ENCODE data around the gene ZEB2. TPM values are rescaled to one million over a fixed set of nuclear protein-coding genes. Genes with fewer than 3 reads are reported as not detected.

The ZEB2 gene
- total RNA-seq, 1 donor from 2014 or later = 6.3 TPM

DNA sequence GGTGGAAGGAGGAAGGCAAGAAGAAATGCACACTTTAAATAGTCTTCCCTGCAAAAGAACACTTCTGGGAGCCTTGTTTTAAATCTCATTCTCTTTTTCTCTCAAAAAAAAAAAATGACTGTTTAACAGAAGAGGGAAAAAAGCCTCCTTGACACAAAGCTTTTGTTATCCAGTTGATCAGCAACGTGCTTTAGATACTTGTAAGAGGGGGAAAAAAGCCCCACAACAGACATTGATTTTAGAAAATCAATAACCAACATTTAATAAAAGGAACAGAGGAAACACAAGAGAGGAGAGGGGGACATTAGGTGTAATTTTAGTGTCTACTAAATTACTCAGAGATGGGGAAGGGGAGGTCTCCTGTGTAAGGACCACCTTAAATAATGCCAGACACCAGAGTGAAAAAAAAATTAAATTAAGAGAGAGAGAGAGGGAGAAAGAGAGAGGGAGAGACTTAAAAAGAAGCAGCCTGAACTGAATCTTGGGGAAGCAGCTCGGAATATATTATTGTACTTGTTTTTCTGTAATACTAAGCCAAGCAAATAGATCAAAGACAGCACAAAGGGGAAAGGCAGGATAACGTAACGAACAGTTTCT lies 4.7 kb downstream of the ZEB2 start:
- TF ChIP-seq, protein P1, sequence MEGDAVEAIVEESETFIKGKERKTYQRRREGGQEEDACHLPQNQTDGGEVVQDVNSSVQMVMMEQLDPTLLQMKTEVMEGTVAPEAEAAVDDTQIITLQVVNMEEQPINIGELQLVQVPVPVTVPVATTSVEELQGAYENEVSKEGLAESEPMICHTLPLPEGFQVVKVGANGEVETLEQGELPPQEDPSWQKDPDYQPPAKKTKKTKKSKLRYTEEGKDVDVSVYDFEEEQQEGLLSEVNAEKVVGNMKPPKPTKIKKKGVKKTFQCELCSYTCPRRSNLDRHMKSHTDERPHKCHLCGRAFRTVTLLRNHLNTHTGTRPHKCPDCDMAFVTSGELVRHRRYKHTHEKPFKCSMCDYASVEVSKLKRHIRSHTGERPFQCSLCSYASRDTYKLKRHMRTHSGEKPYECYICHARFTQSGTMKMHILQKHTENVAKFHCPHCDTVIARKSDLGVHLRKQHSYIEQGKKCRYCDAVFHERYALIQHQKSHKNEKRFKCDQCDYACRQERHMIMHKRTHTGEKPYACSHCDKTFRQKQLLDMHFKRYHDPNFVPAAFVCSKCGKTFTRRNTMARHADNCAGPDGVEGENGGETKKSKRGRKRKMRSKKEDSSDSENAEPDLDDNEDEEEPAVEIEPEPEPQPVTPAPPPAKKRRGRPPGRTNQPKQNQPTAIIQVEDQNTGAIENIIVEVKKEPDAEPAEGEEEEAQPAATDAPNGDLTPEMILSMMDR (conservative IDR thresholded peaks at IDR 0.05; ENCODE audit: low read depth, low read length) = no peak
- peak overlapping the region; percentile 68 for H3K4me3 ChIP-seq (ENCODE audit: low read depth, low read length)

DNA sequence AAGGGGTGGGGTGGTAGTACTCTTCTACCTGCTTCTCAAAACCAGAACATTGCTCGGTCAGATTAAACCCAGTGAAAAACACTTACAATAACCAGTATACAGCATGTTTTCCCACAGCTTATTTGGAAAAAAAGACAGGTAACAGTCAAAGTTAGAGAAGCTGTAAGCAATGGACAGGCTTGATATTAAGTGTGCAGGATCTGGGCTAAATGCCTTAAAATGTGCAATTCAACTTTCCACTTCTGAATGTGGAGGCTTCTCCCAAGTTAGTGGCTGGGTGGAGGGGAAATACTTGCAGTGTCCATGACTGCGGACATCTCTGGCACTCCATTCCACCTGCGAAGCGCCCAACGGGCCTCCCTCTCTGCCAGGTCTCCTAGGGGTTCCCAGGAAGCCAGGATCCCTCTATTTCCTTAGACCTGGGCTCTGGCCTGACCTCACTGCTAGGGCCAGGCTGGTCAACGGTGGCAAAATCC lies 5.3 kb downstream of the ZEB2 start:
- TF ChIP-seq, protein P1 (conservative IDR thresholded peaks at IDR 0.05; ENCODE audit: low read depth, low read length) = no peak
- no peak for DNase-seq (ENCODE audit: low read depth)
- H3K4me3 ChIP-seq (ENCODE audit: low read depth, low read length) = peak overlapping the region; percentile 68

More for the DNA sequence above, 4.7 kb downstream of the ZEB2 start:
- DNase-seq (ENCODE audit: low read depth) = no peak

DNA sequence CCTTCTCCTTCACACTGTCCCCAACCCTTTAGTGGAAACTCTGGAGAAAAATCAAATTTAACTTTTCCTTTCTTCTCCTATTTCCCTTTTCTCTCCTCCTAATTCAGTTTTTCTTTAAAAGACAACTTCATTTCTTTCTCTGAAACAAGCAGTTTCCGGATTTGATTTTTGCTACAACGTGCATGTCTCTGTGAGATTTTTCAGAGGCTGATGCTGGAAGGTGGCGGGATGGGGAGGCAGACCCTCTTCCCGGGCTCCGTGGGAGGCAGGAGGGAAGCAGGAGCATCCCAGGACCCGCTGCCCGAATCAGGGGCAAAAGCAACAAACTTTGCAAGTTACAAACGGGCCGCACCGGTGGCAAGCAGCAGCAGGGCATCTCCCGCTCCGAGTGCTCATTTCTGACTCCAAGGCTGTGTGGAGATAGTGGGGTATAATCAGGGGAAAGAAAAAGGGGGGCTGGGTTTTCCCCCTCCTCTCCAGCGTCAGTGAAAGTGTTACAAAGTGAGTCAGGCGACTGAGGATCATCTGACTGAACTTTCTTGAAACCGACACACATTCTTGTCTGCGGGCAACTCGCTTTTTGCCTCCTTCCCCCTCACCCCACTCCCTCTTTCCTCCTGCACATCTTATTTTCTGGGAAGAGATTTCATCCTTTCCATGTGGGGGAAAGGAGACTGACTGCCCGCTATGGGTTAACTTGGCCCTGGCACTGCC lies 6.4 kb downstream of the ZEB2 start:
- TF ChIP-seq, protein P1 (conservative IDR thresholded peaks at IDR 0.05; ENCODE audit: low read depth, low read length) = no peak
- H3K4me3 ChIP-seq (ENCODE audit: low read depth, low read length) = peak overlapping the region; percentile 68
- no peak for DNase-seq (ENCODE audit: low read depth)

DNA sequence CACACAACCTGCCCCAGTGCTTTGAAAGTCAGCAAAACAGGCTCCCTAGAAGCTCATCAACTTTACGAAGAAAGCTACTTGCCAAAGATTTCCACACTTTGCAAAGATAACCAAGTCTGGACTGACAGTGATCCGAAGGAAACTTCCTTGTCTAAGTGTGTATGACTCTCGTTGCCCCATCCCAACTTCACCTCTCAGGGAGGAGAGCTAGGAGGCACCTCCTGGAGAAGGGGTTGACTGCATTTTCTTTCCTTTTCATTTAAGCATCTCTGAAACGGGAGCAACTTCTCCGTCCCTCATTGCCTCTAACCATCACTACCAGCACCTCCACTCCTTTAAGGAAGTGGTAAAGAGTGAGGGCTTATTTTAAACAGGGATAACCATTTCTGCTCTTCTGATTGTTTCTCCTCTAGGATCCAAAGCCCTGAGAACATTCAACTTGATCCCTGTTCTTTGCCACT lies 7.0 kb downstream of the ZEB2 start:
- H3K4me3 ChIP-seq (ENCODE audit: low read depth, low read length) = peak overlapping the region; percentile 68
- no peak for DNase-seq (ENCODE audit: low read depth)
- TF ChIP-seq, protein P1 (conservative IDR thresholded peaks at IDR 0.05; ENCODE audit: low read depth, low read length) = no peak

DNA sequence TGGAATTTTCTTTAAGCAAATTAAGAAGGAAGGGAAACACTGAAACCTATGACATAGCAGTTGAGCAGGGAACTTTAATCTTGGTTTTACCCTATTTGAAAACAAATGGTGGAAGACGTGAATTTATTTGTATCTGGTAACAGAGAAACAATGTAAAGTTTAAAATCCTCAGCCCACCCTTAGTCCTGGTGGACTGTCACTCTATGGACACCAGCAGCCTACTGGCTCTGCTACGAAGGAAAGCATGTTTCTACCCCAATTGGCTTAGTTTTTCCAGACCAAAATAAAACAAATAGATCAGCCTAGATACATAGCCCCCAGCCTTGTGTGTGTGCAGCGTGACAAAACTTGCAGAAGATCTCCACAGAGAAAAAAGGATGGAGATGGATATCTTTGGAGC lies 7.4 kb downstream of the ZEB2 start:
- TF ChIP-seq, protein P1 (conservative IDR thresholded peaks at IDR 0.05; ENCODE audit: low read depth, low read length) = no peak
- H3K4me3 ChIP-seq (ENCODE audit: low read depth, low read length) = peak overlapping the region; percentile 68
- DNase-seq (ENCODE audit: low read depth) = no peak

DNA sequence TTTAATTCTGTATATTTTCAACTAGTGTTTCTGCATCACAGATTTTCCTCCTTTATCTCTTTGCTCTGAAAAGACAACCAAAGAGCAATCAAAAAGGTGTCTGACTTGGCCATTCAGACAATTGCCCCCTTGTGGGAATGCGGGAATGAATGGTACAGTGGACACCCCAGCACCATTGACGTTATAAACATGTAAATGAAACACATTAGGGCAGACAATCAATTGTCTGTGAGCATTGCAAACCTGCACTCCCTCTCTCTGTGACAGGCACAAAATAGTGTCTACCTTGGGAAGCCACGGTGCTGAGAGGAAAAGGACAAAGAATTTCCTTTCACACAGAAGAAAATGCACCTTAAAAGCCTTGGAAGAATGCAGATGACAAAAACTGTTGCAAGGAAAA lies 8.0 kb downstream of the ZEB2 start:
- H3K4me3 ChIP-seq (ENCODE audit: low read depth, low read length) = peak overlapping the region; percentile 1
- DNase-seq (ENCODE audit: low read depth) = no peak
- TF ChIP-seq, protein P1 (conservative IDR thresholded peaks at IDR 0.05; ENCODE audit: low read depth, low read length) = peak; percentile 39
